Hepatocyte (in vitro differentiated cells): ENCODE measurements around the gene N4BP2L1. TPM values are rescaled to one million over a fixed set of nuclear protein-coding genes. Genes with fewer than 3 reads are reported as not detected.

Experiments
- DNase-seq: peaks from one replicate; pipeline ENCODE4 v3.0.0-alpha.2; 2016; ENCODE audit warnings: low spot score
- H2AFZ ChIP-seq: fragments of 200-600 bp; sonication (generic); 2 replicates; pipeline ENCODE4 v1.6.0; 2016; ENCODE audit warnings: antibody characterized with exemption, mild to moderate bottlenecking
- H3K27ac ChIP-seq: fragments of 200-600 bp; sonication (generic); 2 replicates; pipeline ENCODE4 v1.5.1; 2016; ENCODE audit warnings: mild to moderate bottlenecking
- H3K27me3 ChIP-seq: fragments of 200-600 bp; sonication (generic); 2 replicates; pipeline ENCODE4 v1.6.1; 2016
- H3K36me3 ChIP-seq: fragments of 200-600 bp; sonication (generic); replicated peaks from 2 replicates; pipeline ENCODE4 v1.5.1; 2016; ENCODE audit warnings: low read depth; ENCODE audit not compliant: insufficient read depth
- H3K4me1 ChIP-seq: fragments of 200-600 bp; sonication (generic); 2 replicates; pipeline ENCODE4 v1.5.1; 2016; ENCODE audit warnings: mild to moderate bottlenecking, moderate library complexity; ENCODE audit not compliant: insufficient read depth
- H3K4me2 ChIP-seq: fragments of 200-600 bp; sonication (generic); 2 replicates; pipeline ENCODE4 v1.6.0; 2016
- H3K4me3 ChIP-seq: fragments of 200-600 bp; sonication (generic); 2 replicates; pipeline ENCODE4 v1.5.1; 2016; ENCODE audit warnings: mild to moderate bottlenecking
- H3K79me2 ChIP-seq: fragments of 200-600 bp; sonication (generic); 2 replicates; pipeline ENCODE4 v1.6.0; 2017; ENCODE audit warnings: mild to moderate bottlenecking
- H3K9me2 ChIP-seq: fragments of 200-600 bp; sonication (generic); replicated peaks from 2 replicates; pipeline ENCODE4 v1.6.0; 2017; ENCODE audit warnings: mild to moderate bottlenecking; ENCODE audit not compliant: insufficient read depth
- H3K9me3 ChIP-seq: fragments of 200-600 bp; sonication (generic); 2 replicates; pipeline ENCODE4 v1.5.1; 2016; ENCODE audit warnings: low read depth, mild to moderate bottlenecking
- H4K20me1 ChIP-seq: fragments of 200-600 bp; sonication (generic); 2 replicates; pipeline ENCODE4 v1.6.0; 2016; ENCODE audit warnings: mild to moderate bottlenecking; ENCODE audit not compliant: insufficient read depth, poor library complexity, severe bottlenecking
- CTCF ChIP-seq: fragments of 200-600 bp; sonication (generic); IDR thresholded peaks from 2 replicates; pipeline ENCODE4 v1.5.1; 2016; ENCODE audit warnings: antibody characterized with exemption, mild to moderate bottlenecking; ENCODE audit not compliant: poor library complexity
- EZH2 ChIP-seq: fragments of 200-600 bp; sonication (generic); IDR thresholded peaks from 2 replicates; pipeline ENCODE4 v1.6.1; 2016; ENCODE audit warnings: antibody characterized with exemption, mild to moderate bottlenecking, borderline replicate concordance
- EZH2phosphoT487 ChIP-seq: fragments of 200-600 bp; sonication (generic); IDR thresholded peaks from one replicate; pipeline ENCODE4 v1.6.1; 2018; ENCODE audit warnings: antibody characterized with exemption, mild to moderate bottlenecking, low read depth, moderate library complexity; ENCODE audit not compliant: unreplicated experiment, severe bottlenecking
- WGBS: methylation state at CpG from one replicate; pipeline ENCODE4 v1.1.6; 2016; ENCODE audit warnings: low lambda C conversion rate; ENCODE audit errors: missing lambda C conversion rate; 5-methylcytosine and 5-hydroxymethylcytosine counted together
- polyA plus RNA-seq: library from polyadenylated mRNA; unstranded; fragments of >200 nt; fragmentation: Nextera tagmentation; extraction: Ambion mirVana; gene quantifications from 2 replicates; pipeline ENCODE4 v1.2.1, GENCODE V29; 2016
- total RNA-seq: library from RNA; depleted of rRNA; stranded (reverse); fragments of >200 nt; gene quantifications from 2 replicates; pipeline ENCODE4 v1.2.3, GENCODE V29; 2014

The N4BP2L1 gene
- total and polyA plus RNA-seq, 2 experiments from 2014 or later, result 4.8 to 7.1 TPM

- Histone ChIP-seq H3K79me2 (no peaks in the 10 kb centered on the region), H3K9me2 (no peaks in the 10 kb centered on the region), H3K9me3 (no peaks in the 10 kb centered on the region), H3K27me3 (no peaks in the 10 kb centered on the region), H3K27ac (no peak overlapping the region), H3K4me2 (no peak overlapping the region), H3K36me3 (no peaks in the 10 kb centered on the region), H3K4me1 (no peaks in the 10 kb centered on the region), H2AFZ (no peak overlapping the region), H3K4me3 (no peak overlapping the region), H4K20me1 (no peaks in the 10 kb centered on the region)
- DNase-seq, result no peak
- 79% methylated on average over 12 of the region's 12 CpGs for WGBS
- TF ChIP-seq EZH2phosphoT487 (no peak), CTCF (no peak), EZH2 (no peak)
Observed at GRCh38 chr13:32471187-32471922, 43.4 kb upstream of the N4BP2L1 start.

- no peaks in the 10 kb centered on the region for H3K79me2 ChIP-seq
- H3K27ac ChIP-seq, result no peak overlapping the region
- no peak overlapping the region for H3K4me2 ChIP-seq
- no peaks in the 10 kb centered on the region for H3K9me3 ChIP-seq
- H3K36me3 ChIP-seq, result no peaks in the 10 kb centered on the region
- no peak for DNase-seq
- H3K4me1 ChIP-seq, result no peaks in the 10 kb centered on the region
- no peaks in the 10 kb centered on the region for H4K20me1 ChIP-seq
- 92% methylated on average over 6 of the region's 6 CpGs for WGBS
- no peaks in the 10 kb centered on the region for H3K9me2 ChIP-seq
- H2AFZ ChIP-seq, result no peak overlapping the region
- no peak overlapping the region for H3K4me3 ChIP-seq
- no peak for TF ChIP-seq CTCF
- TF ChIP-seq EZH2phosphoT487, result no peak
- no peak for TF ChIP-seq EZH2
- H3K27me3 ChIP-seq, result no peaks in the 10 kb centered on the region
Observed at GRCh38 chr13:32468502-32469142, 40.7 kb upstream of the N4BP2L1 start.

GRCh38 chr13:32456591-32456990, 28.7 kb upstream of the N4BP2L1 start:
- TF ChIP-seq CTCF (no peak), EZH2 (no peak), EZH2phosphoT487 (no peak)
- H2AFZ ChIP-seq, result no peak overlapping the region
- no peak overlapping the region for H3K4me2 ChIP-seq
- H3K79me2 ChIP-seq, result no peaks in the 10 kb centered on the region
- peaks cover 4% of the 10 kb centered on the region for H3K9me3 ChIP-seq
- no peaks in the 10 kb centered on the region for H4K20me1 ChIP-seq
- 98% methylated on average over 2 of the region's 2 CpGs for WGBS
- no peak overlapping the region for H3K27ac ChIP-seq
- DNase-seq, result no peak
- H3K4me1 ChIP-seq, result no peaks in the 10 kb centered on the region
- peaks cover 3% of the 10 kb centered on the region for H3K36me3 ChIP-seq
- H3K4me3 ChIP-seq, result no peak overlapping the region
- no peaks in the 10 kb centered on the region for H3K27me3 ChIP-seq
- H3K9me2 ChIP-seq, result no peaks in the 10 kb centered on the region
